22Rv1 (cell line): Measurements from ENCODE around the gene AR.

Experiments
- CTCF ChIP-seq: fragments of 450-650 bp; IDR thresholded peaks from 2 replicates; pipeline ENCODE4 v1.5.1; 2017; ENCODE audit warnings: mild to moderate bottlenecking
- ZFX ChIP-seq: fragments of 450-650 bp; IDR thresholded peaks from 2 replicates; pipeline ENCODE4 v1.6.1; 2017; ENCODE audit warnings: antibody characterized with exemption, borderline replicate concordance

GRCh38 chrX:67648361-67648760 is 104.5 kb downstream of the AR start:
- TF ChIP-seq CTCF (no peak), ZFX (no peak)
